HG03039 (cell line): ENCODE results near the gene S100A7.
"Not testable (repeated sequence)": the region's sequence is repeated elsewhere in the genome, so short reads cannot be mapped to it uniquely, and the experiment has no call there.

ENCODE experiments used
- ATAC-seq: cut with Tn5 transposase; IDR thresholded peaks from one replicate; pipeline ENCODE4 v1.9.1; 2021; ENCODE audit warnings: mild to moderate bottlenecking, moderate library complexity; ENCODE audit not compliant: unreplicated experiment

The S100A7 gene

DNA sequence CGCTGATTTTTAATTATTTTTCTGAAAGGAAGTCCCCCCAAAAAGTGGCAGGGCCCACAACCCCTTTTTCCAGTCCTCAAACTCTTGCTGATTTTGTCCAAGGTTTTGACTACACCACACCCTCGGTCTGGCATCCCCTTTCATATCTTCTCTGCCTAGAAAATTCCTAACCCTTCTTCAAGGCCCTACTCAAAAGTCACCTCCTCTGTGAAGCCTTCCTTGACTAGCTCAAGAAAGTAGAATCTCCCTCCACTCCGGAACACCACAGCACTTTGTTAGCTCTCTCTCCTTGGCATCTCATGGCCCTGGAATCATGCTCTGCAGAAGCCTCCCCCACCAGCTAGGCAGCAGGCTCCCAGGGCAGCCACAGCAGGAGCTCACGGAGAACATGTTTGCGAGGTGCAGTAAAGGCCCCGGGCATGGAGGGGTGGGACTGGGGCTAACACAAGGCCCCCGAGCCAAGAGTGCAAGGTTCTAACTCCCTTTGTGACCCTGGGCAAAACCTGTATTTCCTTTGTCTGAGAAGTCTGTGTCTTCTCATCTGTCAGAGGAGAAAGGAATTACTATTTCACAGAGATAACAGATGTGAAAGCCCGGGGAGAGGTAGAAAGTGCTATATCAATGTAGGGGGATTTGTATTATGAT, 17.7 kb upstream of the S100A7 start:
- ATAC-seq, result no peak

DNA sequence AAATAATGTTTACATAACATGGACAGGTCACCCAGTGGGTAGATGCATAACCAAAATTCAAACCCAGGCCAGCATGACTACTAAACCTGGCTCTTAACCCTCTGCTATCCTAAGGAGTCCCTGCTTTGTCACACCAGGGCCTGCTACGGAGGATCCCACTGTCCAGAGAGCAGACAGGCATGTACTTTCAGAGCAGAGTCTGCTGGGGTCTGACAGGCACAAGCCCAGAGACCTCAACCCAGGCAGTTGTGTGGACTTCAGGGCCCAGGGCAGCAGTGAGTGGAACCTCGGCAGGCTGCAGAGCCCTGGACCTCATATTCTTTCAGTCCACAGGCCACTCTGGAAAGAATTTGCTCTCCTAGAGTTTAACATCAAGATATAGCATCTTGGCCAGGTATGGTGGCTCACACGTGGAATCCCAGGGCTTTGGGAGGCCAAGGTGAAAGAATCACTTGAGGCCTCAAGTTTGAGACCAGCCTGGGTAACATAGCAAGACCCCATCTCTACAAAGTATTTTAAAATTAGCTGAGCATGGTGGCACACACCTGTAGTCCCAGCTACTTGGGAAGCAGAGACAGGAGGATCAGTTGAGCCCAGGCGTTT, 16.1 kb upstream of the S100A7 start:
- ATAC-seq, result no peak

DNA sequence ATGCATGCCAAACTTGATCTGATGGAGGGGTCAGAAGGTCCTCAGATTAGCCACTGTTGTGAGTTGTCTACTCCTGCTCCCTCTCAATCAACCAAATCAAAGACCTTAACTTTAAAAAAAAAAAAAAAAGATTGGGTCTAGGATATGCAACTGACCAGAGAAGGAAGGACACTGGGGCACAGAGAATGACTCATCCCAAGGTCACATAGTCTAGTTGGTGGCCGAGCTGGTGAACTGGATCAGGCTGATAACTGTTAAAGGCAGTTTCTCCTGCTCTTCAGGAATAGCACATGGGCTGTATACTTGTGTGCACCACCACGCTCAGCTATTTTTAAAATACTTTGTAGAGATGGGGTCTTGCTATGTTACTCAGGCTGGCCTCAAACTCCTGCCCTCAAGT, 14.8 kb upstream of the S100A7 start:
- ATAC-seq, result no peak

DNA sequence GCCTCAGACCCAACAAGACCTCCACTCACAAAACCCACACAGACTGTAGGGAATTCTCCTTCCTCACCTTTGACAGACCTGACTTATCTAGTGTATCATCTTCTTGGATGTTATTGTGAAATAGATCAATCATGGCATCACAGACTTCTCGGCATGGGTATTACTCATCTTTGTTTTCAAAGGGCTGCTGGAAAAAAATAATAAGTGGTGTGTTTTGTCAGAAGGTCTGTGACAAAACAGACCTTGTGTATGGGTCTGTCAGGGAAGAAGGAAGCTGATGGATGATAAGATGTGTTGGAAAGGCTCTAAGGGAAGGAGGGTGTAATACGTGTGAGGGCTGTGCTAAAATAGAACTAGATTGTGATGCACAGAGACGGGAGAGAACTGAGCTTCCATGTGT, 13.9 kb upstream of the S100A7 start:
- ATAC-seq, result no peak

DNA sequence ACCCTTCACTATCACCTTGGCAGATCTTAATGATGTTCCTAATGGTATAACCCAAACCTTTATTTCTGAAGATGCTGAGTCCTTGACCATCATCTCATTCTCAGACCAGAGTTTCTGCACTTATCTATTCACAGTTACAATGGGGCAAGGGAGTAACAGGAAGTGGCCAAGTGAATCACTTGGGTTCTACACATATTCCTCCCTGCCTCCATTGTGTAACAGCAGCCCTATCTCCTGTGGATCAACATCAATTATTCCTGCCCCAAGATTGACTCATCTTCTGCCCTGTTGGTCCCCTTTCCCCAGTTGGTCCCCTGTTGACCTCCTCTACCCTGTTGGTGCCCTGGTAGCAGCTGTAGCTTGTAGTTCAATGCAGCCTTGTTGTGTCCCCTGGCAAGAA, 10.3 kb upstream of the S100A7 start:
- ATAC-seq, result no peak

DNA sequence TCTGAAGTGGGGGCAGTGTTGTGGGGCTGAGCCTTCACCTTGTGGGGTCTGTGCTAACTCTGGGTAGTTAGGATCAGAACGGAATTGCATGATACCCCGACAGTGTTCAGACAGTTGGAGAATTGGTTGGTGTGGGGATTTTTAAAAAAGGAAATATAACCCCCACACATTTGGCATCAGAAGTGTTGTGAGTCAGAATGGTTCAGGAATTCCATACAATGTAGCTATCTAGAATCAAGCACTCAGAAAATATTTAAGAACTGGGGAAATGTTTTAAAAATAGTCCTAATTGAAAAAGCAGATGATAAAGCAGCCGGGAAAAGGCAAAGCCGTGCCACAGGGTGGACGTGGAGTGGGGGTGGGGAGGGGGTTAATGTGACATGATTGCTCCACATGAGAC, 6.5 kb upstream of the S100A7 start:
- ATAC-seq, result no peak

DNA sequence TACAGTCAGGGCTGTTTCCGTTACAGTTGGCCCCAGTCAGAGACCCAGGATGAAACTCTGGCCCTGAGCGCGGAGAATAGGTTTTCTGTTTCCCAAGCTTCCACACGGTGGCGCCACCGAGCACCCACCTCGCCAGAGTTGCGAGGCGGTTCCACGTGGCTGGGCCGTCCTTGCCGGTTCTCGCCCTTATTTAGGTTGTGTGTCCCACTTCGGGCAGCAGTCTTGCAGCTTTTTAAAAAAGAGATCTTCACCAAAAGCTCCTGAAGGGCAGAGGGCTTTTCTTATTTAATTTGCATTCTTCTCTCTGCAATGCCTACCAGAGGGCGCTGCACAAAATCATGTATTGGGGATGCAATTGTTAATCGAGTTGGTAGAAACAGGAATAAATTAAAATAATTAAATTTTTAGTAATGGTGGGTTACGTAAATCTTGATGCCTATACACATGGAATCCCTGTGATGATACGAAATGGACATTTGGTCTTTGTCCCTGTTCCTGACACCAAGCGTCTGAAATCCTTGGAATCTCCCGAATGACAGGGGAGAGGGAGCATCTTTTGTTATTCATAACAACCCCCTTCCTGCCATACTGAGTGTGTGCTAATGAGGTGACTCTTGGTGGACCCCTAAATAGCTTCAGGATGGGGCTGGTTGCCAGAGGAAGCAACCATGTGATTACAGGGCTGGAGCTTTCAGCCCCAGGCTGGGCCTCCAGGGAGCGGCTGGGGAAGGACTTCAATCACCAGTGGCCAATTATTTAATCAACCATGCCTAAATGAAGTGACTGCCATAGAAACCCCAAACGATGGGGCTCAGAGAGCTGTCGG, 5.6 kb upstream of the S100A7 start:
- ATAC-seq, result no peak

DNA sequence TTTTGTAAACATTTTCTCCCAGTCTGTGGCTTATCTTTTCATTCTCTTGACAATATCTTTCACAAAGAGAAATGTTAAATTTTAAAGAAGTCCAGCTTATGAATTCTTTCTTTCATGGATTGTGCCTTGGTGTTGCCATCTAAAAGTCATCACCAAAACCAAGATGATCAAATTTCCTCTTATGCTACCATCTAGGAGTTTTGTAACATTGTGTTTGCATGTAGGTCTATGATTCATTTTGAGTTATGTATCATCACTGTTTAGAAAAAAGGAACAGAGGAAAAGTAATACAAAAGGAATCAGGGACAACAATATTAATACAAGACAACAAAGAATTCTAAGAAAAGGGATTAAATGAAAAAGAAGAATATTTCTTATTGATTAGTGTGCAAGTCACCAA, 2.3 kb upstream of the S100A7 start:
- ATAC-seq, result not testable (repeated sequence)

DNA sequence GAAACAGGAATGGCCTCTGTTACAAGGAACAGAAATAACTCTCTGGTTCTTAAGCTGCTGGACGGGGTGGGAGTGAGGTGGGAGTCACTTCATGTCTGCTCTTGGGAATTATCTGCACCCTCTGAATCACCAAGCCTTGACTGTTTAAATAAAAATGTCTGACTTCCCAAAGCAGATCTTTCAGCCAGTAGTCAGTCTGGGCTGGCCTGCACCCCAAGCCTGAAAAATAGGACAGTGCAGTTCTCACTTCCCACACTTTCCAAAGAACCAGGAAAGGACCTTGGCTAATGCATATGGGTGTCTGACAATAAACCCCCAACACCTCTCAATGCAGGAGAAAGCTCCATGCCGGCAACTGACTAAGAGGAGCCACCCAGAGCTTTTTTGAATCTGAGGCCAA, 796 bp downstream of the S100A7 start:
- no peak for ATAC-seq

DNA sequence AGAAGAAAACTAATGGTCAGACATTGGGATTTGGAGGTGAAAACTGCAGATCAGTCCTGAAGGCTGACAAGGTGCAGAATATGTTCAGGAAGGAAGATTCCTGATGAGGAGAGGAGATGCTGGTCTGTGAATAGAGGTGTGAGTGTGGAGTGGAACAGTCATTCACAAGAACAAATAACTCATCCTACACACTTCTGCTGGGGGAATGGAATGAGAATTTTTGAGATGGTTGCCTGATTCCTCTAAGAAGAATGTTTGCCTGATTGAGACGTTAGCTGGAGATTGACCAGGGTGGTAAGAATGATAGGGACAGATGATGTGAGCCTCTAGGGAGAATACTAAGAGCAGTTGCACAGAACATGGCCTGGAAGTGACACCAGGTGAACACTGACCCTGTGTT, 4.1 kb downstream of the S100A7 start:
- no peak for ATAC-seq

DNA sequence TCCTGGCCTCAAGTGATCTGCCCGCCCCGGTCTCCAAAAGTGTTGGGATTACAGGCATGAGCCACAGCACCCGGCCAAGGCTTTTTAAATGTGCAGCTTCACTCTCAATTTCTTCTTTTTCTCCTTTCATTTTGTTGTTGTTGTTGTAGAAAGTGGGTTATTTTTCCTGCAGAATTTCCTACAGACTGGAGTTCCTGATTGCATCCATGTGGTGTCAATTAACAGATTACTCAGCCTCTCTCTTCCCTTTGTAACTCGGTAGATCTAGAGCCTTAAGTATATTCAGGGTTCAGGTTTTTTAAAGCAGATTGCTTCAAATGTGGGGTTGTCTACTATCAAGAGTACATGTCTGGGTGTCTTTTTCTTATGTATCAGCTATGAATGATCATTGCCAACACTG, 11.6 kb downstream of the S100A7 start:
- not testable (repeated sequence) for ATAC-seq

DNA sequence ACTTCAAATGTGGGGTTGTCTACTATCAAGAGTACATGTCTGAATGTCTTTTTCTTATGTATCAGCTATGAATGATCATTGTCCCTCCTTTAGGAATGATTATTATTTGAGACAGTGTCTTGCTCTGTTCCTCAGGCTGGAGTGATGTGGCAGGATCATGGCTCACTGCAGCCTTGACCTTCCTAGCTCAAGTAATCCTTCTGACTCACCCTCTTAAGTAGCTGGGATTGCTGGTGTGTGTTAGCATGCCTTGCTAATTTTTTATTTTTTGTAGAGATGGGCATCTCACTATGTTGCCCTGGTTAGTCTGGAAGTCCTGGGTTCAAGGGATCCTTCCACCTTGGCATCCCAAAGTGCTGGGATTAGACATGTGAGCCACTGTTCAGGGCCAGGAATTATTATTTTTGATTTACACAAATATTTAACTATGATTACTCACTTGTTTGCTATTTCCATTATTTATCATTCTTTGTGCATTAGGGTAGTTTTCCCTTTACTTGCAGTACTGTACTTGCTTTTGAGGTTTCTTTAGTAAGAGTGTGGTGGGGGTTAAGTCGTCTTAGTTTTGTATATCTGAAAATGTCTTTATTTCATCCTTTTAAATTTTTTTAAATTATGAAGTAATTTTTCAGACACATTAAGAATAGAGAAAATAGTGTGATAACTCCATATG, 12.8 kb downstream of the S100A7 start:
- no peak for ATAC-seq

DNA sequence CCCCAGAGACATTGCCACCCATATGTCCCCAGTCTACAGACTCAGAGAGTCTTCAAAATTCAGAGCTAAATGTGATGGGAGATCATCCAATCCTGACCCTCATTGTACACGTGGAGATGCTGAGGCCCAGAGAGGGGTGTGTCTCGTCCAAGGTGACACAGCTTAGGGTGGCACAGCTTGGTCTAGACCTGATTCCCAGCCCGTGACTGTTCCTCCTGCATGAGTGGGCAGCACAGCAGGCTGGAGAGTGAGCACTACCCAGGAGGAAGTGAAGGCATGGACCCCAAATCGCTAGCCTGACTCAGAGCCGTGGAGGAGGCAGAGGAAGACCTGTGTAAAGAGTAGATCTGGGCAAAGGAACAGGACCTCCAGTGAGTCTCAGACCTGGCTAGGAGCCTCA, 16.4 kb downstream of the S100A7 start:
- no peak for ATAC-seq

DNA sequence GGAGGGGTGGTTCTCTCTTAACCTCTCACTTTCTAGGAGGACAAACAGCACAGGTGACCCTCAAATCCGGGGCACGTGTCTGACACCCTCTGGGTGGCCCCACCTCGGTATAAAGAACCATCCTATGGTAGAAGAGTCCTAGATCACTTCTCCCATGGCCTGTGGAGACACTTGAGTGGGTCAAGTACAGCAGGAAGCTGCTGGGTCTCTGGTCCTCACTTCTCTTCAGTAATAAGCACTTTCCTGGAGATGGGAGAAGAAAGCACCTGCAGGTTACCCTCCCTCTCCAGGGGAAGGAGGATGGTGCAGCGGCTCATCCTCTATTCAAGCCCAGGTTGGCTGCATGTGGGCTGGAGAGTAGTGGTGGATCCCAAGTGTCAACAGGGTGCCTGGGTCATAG, 17.0 kb downstream of the S100A7 start:
- ATAC-seq, result no peak

DNA sequence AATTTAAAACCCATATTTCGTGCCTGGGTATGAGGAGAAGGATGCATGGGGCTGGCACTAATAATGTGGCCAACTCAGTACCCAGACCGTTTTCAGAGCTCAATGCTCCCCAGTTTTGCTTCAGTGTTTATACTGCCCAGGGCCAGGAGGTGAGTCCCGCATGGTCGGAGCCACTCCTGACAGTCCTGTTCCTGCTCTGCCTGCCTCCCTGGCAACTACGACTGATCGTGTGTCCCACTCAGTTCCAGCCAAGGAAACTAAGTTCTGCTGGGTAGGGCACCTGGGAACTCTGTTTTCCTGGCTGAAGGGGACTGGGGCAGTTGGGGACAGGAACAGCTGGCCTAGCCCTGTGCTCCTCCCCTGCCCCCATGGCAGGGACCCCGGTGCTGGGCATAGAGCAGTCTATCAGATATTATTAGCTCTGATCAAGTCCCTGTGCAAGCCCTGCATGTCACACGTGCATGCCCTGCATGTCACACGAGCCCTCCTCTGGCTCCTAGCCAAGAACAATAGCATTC, 19.2 kb downstream of the S100A7 start:
- ATAC-seq, result no peak

DNA sequence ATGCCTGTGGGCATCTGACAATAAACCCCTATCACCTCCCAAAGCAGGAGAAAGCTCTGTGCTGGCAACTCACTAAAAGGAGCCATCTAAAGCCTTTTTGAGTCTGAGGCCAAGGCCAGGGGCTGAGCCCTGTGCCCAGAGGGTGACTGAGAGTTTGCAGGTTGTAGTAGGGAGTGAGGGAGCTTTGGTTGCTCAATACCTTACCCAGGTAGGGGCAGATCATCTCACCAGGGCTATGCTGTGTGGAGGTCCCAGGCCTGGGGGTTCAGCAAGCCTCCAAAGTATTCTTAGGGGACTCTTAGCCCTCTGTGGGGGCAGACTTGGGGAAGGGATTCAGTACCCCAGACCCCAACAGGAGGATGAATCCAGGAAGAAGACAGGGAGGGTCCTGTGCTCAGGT, 21.2 kb downstream of the S100A7 start:
- ATAC-seq, result no peak

DNA sequence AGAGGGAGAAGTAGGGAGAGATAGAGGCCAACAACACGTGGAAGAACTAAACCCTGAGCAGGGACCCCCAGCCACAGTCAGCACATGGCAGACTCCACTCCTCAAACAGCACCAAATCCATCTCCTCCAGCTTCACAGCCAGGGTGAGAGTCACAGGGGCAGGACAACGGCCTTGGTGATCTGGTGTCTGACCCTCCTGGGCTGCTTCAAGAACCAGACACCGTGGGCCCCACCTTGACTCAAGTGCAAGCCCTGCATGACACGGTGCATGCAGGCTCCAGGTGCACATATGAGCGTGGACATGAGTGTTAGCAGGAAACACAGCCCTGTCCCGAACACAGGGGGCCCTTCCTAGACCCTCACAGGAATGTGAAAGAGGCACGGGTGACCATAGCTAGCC, 21.9 kb downstream of the S100A7 start:
- ATAC-seq, result no peak

DNA sequence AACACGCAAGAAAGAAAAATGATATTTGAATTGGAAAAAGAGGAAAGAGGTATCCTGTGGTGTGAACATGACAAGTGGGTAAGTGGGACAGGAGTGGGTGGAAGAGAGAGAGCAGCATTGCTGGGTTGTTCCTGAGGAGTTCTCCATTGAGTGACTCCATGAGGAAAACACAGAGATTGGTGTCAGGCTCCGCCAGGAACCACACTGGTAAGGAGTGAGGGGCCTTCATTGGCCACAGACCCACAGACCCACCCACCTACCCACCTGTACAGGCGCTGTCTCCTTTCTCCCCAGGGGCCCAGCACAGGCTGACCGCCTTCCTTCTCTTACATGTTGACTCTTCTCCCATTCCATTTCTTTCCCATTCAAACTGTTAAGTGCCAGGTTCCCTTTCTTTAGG, 23.2 kb downstream of the S100A7 start:
- no peak for ATAC-seq

DNA sequence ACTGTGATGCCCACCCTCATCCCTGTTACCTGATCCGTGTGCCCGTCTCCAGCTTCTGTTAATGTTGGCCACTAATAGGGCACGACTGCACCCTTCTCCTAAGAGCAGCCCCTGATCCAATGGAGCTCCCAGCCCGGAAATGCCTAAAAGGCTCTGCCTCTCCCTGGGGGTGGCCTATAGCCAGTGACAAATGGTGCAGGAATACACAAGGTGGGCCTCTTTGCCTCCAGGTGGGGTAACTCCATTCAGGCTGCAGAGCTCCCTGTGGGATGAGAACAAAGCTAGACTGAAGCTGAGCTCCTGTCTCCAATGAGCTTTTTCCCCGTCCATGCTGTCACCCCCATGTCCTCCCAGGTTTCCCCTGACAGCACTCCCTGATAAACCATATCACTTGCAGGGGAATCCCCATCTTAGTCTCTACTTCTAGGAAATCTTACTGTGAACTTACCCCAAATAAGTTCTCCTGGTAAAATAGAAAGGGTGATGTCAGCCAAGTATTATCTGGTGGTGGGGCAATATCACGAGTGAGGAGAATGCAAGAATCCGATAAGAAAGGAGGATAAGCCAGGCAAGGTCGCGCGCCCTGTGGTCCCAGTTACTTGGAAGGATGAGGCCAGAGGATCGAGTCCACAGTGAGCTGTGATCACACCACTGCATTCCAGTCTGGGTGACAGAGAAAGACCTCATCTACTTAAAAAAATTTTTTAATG, 25.6 kb downstream of the S100A7 start:
- no peak for ATAC-seq

DNA sequence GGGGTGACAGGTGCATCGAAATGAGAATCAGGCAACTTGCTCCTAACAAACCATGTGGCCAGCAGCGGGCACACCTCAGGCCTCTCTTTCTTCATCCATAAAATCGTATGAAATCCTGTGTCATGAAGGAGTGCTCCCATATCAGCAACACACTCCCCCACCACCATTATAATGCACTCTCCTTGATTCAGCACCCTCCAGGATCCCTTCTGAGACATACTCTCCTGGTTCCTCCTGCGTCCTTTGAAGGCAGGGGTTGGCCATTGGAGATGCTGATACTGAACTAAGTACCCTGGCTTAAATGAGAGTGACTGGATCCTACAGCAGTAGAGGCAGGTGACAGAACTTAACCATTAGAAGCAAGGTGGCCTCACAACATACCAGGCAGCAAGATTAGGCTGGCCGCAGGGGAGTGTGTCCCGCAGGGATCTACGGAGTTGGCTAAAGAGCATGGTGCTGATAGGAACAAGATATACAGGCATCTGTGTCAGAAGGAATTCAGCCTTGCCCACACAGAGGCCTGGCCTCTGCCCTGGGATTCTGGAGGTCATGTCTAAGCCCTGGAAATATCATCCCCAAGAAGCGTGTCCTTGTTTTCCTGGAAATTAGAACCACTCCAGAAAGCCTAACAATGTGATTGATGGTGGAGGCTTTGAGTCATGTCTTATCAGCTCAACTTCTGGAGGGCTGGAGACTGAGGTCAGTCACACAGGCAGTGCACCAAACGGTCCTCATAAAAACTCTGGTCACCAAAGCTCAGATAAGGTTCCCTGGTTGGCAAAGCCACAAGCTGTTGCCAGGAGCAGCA, 27.4 kb downstream of the S100A7 start:
- ATAC-seq, result no peak
